GM15510 (cell line): ENCODE measurements around the gene HEATR1.

Source experiments
- POLR2A ChIP-seq: IDR thresholded peaks from 3 replicates; pipeline ENCODE4 v1.6.1; 2011; ENCODE audit warnings: borderline replicate concordance; ENCODE audit not compliant: insufficient read length; ENCODE audit errors: extremely low read depth

The HEATR1 gene, protein sequence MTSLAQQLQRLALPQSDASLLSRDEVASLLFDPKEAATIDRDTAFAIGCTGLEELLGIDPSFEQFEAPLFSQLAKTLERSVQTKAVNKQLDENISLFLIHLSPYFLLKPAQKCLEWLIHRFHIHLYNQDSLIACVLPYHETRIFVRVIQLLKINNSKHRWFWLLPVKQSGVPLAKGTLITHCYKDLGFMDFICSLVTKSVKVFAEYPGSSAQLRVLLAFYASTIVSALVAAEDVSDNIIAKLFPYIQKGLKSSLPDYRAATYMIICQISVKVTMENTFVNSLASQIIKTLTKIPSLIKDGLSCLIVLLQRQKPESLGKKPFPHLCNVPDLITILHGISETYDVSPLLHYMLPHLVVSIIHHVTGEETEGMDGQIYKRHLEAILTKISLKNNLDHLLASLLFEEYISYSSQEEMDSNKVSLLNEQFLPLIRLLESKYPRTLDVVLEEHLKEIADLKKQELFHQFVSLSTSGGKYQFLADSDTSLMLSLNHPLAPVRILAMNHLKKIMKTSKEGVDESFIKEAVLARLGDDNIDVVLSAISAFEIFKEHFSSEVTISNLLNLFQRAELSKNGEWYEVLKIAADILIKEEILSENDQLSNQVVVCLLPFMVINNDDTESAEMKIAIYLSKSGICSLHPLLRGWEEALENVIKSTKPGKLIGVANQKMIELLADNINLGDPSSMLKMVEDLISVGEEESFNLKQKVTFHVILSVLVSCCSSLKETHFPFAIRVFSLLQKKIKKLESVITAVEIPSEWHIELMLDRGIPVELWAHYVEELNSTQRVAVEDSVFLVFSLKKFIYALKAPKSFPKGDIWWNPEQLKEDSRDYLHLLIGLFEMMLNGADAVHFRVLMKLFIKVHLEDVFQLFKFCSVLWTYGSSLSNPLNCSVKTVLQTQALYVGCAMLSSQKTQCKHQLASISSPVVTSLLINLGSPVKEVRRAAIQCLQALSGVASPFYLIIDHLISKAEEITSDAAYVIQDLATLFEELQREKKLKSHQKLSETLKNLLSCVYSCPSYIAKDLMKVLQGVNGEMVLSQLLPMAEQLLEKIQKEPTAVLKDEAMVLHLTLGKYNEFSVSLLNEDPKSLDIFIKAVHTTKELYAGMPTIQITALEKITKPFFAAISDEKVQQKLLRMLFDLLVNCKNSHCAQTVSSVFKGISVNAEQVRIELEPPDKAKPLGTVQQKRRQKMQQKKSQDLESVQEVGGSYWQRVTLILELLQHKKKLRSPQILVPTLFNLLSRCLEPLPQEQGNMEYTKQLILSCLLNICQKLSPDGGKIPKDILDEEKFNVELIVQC (N-terminal part only)

DNA sequence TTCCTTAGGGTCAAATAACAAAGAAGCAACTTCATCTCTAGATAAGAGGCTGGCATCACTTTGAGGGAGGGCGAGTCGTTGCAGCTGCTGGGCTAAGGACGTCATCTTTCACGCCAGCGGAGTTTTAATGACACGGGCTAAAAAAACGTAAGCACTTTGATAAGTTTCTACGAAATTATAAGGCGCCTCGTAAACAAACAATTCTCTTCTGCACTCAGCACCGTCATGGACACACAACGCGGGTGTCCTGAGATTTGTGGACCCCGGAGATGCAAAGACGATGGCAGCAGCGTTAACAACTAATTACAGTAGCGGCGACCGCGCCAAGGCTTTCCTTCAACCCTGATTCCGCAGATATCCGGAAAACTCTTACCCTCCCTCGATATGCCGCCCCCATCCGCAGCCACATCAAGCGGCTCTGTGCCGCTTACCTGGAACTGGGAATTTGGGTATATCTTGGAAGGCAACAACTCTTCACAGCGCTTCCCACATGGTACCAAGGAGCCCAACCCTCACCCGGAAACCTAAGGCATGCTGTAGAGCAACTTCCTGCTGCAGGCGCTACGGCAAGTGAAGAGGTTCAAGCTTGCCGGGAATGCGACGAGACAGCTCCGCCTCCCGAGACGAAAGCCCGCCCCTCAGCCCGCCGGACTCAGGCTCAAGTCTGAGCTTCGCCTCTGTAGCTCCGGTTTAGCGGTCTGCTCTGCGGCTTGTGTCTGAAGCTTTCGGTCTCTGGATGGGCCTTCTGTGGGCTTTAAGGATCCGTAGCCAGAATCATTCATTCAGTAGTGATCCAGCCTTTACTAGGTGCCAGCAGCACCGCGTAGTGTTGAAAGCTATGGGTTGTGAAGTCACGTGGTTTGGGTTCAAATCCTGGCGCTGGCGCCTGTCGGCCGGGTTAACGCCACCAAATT lies at the start of gene HEATR1:
TSS of gene HEATR1 (minus strand) at position 526 of the 914 bp plus-strand sequence. CDS start at position 105, 421 bp downstream.
- TF ChIP-seq POLR2A, result peak; percentile 76

DNA sequence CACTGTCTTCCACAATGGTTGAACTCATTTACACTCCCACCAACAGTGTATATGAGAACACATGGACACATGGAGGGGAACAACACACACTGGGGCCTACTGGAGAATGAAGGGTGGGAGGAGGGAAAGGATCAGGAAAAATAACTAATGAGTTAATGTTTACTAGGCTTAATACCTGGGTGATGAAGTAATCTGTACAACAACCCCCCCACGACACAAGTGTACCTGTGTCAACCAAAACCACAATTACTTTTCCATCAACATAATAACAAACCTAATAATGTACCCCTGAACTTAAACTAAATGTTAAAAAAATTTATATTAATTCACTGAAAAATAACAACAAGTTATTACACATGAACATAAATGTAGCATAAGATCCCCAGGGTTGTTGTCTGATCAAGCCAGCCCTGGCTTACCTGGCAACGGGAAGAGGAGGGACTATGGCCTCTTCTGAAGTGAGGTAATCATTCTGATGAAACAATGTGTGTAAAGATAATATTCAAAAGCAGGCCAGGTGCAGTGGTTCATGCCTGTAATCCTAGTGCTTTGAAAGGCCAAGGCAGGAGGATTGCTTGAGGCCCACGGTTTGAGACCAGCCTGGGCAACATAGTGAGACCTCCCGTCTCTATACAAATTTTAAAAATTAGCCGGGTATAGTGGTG lies 40.8 kb upstream of the HEATR1 start:
- TF ChIP-seq POLR2A, result no peak

DNA sequence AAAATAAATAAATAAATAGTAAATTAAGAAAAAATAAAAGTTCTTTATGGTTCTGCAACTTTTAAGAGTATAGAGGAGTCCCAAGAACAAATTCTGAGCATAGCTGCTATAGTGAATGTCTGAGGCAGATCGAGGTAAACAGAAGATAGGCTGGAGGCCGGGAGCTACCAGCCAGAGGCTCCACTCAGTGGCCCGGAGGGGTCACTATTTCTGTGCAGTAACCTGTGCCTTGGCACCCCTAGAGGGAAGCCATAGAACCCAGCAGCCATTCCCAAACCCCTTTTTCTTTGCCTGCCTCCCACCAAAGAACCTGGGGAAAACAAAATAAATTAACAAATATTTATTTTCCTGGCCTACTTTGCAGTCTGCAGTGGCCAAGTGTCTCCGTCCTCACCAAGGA lies 38.4 kb upstream of the HEATR1 start:
- TF ChIP-seq POLR2A, result no peak

DNA sequence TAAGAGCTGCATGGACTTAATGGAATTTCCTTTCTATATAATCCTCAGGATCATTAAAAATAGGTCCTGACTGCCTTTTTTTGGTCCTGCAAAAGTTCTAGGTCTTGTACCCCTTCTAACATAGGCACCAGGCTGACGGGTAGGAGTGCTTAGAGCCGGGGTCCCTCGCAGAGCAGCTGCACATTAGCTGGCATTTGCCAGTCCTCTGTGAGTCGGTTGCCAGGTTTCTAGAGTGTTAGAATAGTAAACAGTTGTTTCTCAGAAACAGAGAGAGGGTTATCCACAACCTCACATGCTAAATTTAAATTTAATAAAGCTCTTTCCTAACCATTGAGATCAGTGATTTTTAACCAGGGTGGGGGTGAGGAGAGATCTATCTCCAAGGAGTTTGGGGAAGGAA lies 35.4 kb upstream of the HEATR1 start:
- TF ChIP-seq POLR2A, result no peak

DNA sequence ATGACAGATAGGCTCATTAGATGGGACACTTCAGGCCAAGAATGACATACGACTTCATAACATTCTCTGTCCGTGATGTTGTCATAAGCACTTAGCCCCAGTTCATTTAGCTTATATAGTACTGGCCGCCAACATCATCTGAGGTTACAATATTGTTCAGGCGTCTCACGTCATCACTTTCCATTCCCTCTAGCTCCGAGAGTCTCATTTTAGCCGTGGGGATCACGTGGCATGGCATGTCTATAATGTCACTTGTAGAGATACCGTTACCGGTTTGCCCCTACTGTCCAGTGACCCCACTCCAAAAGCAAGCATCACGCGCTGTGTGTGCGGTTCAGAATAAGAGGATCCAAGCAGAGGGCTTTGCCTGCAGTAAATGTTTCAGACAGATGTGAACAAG lies 34.6 kb upstream of the HEATR1 start:
- TF ChIP-seq POLR2A, result no peak

DNA sequence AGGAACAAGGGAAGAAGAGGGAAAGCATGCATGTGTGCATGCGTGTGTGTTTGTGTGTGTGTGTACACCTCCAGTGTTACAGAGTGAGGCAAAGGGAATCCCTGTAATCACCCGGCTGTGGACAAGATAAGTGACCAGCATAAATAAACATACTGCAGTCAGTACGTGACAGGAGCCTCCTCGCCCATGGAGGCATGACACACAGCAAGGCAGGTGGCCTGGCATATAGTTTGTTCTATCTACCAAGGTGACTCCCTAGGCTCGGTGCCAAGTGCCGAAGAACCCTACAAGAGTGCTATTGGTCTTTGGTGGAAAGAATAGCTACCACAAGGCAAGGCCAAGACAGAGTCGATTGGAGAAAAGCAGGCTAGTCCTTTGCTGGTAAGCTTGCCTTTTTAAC lies 31.7 kb upstream of the HEATR1 start:
- TF ChIP-seq POLR2A, result no peak

DNA sequence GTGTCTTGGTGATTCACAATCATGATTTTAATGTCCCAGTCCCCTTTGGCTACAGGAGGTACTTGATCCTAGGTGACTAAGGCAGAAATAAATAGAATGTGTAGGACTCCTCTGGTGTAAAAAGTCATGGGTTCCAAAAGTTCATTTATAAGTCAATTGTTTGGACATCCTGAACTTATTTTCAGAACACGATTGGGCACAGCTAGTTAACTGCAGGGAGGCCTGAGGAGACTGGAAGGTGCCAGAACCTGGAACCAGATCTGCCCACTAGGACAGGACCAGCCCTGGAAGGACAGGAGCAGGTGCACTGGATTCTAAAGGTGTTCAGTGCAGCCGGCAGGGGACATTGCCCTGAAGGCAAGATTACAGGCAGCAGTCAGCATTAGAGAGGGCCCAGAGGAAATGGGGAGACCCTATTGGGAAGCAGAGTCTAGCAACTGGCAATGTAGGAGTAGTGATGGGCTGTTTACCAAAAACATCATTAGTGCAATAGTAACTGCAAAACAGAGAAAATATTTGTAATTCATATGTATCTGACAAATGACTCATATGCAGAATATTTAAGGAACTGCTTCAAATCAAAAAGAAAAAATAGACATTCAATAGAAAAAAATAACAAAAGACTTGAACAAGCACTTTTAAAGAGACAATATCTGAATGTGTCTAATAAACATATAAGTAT lies 23.6 kb upstream of the HEATR1 start:
- no peak for TF ChIP-seq POLR2A

DNA sequence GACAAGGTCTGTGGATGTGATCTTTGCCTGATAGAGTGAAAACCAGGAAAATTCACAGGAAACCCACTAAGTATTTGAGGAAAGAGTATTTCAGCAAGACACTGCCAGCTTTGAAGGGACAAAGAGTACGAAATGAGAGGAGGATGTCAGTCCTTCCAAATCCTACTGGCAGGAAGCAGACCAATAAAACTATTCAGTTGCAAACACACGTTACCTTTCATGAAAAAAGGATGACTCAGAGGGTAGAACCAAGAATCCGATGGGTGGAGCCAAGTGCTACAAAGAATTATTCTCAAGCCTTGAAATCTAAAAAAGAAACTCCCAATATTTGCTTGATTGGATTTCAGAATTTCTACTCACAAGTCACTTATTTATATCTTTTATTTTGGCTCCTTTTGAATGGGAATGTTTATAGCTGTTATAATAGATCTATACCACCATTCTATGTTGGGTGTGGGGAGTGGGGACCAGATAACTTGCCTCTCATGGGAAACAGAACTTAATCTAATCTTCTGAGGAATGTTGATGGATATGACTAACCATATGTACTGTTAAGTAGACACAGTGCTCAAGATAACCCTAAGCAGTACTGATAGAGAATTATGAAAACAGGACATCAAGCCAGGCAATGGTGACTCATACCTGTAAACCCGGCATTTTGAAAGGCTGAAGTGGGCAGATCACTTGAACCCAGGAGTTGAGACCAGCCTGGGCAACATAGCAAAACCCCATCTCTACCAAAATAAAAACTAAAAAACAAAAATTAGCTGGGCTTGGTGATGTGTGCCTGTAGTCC lies 19.3 kb upstream of the HEATR1 start:
- TF ChIP-seq POLR2A, result no peak

DNA sequence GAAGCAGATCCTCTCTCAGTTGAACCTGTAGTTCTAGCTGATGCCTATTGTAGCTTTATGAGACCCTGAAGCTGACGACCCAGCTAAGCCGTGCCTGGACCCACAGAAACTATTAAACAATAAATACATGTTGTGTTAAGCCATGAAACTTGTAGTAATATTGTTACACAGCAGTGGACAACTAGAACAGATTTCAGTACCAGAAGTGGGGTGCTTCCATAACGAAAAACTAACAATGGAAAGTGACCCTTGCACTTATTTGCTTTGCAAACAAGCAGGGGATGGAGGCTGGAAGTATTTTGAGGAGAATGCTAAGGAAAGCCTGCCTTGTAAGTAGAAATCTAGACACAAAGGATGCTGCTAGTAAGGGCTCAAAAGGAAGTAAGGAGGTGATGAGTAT lies 18.1 kb upstream of the HEATR1 start:
- TF ChIP-seq POLR2A, result no peak

DNA sequence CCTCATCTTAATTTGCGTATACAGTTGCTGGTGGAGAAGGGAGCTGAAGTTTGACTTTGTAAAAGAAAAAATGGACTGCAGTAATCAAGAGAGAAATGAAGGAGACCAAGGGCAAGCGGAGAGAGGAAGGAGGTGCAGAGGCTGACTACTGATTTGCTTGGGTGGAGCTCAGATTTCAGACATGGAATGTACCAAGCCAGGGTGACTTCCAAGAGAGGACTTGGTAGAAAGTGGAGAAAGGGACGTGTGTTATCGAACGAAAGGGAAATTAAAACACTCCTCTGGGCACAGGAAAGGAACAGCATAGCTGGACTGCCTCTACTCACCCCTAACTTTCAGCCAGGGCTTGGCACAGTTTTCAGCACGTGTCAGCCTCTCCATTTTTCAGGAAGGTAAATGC lies 15.1 kb upstream of the HEATR1 start:
- TF ChIP-seq POLR2A, result no peak

DNA sequence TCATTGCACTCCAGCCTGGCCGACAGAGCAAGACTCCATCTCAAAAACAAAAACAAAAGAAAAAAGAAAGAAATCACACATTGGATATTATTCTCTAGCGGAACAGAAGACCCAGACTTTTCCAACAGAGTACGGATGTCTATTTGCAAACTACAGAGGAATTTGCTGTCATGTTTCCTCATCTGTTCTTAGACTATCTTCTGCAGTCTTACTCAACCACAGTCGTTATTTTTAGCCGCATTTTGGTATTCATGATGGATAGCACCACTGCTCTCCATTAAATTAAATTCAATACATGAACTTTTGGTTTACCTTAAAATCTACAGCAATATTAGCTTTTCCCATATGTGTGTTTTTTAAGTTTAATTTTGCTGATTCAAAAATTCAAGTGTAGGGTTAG lies 14.2 kb upstream of the HEATR1 start:
- TF ChIP-seq POLR2A, result no peak
